Activated CD8-positive, alpha-beta T cell treated with anti-CD3 and anti-CD28 coated beads, Interleukin-2, amount 10 ng/mL, durations not matched to agents 7 days and 5 days (primary cell): ENCODE measurements around the gene BCL2L15. TPM values are rescaled to one million over a fixed set of nuclear protein-coding genes. Genes with fewer than 3 reads are reported as not detected.

Experiments
- ATAC-seq: fragments of 150-1000 bp; cut with Tn5 transposase; one replicate; pipeline ENCODE4 v1.10.0; 2021; ENCODE audit warnings: moderate library complexity
- CTCF ChIA-PET: fragments of 350-600 bp; sonication (Branson Sonifier 250); formaldehyde crosslinking; loops from one replicate; lab custom pipeline; 2021; ENCODE audit warnings: antibody characterized with exemption; lab: Charles Lee
- POLR2A ChIA-PET: fragments of 350-600 bp; sonication (Branson Sonifier 250); formaldehyde crosslinking; loops from one replicate; lab custom pipeline; 2021; ENCODE audit warnings: antibody characterized with exemption; lab: Charles Lee
- DNase-seq: peaks from one replicate; pipeline ENCODE4 v3.0.0-alpha.2; 2020
- H3K27ac Mint-ChIP-seq: one replicate; pipeline ENCODE4 v1.8.0; 2021; ENCODE audit warnings: mild to moderate bottlenecking, mixed read lengths
- H3K27me3 Mint-ChIP-seq: one replicate; pipeline ENCODE4 v1.8.0; 2021; ENCODE audit warnings: low read depth, mixed read lengths
- H3K36me3 Mint-ChIP-seq: one replicate; pipeline ENCODE4 v1.8.0; 2021; ENCODE audit warnings: low read depth, mixed read lengths
- H3K4me1 Mint-ChIP-seq: one replicate; pipeline ENCODE4 v1.8.0; 2021; ENCODE audit warnings: low read depth, mixed read lengths
- H3K4me3 Mint-ChIP-seq: one replicate; pipeline ENCODE4 v1.8.0; 2021; ENCODE audit warnings: mild to moderate bottlenecking, mixed read lengths
- H3K9me3 Mint-ChIP-seq: one replicate; pipeline ENCODE4 v1.8.0; 2022; ENCODE audit warnings: mixed read lengths; ENCODE audit not compliant: insufficient read depth
- total RNA-seq, 2 experiments: library from RNA; stranded (reverse); gene quantifications; one replicate each; pipeline ENCODE4 v1.2.3, GENCODE V29; 2021

The BCL2L15 gene
- total RNA-seq, 2 experiments from 2014 or later: 1.0 to 1.1 TPM

DNA sequence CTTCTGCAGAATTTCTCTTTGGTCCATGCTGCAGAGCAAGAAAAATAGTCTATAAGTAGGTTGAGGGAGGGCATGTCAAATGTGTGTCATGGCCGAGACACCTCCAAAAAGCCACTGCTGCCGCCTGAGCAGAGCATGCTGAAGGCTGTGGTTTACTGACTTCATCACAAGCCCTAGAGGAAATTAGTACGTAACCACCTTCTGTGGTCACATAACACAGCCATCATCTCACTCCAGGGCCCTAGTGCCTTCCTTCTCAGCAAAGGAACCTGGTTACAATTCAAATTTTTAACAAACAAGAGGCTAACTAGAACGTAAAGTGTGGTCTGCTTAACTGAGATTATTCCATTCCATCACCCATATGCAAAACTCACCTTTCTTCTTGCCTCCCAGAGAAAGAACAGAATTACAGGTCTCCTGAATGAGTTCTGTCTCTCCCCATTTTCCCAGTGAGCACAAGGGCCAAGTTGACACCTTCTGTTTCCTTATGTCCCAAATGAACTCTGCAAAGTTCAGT is 15.7 kb downstream of the BCL2L15 start, which contains the start of gene PTPN22:
Gene PTPN22 (minus strand): TSS at position 116 of the 517 bp plus-strand sequence.
- H3K4me1 Mint-ChIP-seq: peaks cover 75% of the 10 kb centered on the region
- DNase-seq: peak; percentile 91
- peak; percentile 87 for ATAC-seq
- ChIA-PET POLR2A (interaction anchor here (0.9 to 1.3 kb wide), 5 partner anchors 13 to 59 kb away, joined by 3 to 10 read pairs (median 7); partner anchors contain the start of genes AP4B1, HIPK1 and RSBN1), CTCF (interaction anchor here (0.9 to 1.2 kb wide), 3 partner anchors 9 to 59 kb away, joined by 4 to 9 read pairs (median 6); partner anchors contain the start of gene AP4B1)
- no peaks in the 10 kb centered on the region for H3K9me3 Mint-ChIP-seq
- peaks cover 33% of the 10 kb centered on the region for H3K36me3 Mint-ChIP-seq
- H3K27me3 Mint-ChIP-seq: no peaks in the 10 kb centered on the region
- H3K4me3 Mint-ChIP-seq: peak within 1 kb of the TSS; percentile 84
- peak within 1 kb of the TSS; percentile 99 for H3K27ac Mint-ChIP-seq

DNA sequence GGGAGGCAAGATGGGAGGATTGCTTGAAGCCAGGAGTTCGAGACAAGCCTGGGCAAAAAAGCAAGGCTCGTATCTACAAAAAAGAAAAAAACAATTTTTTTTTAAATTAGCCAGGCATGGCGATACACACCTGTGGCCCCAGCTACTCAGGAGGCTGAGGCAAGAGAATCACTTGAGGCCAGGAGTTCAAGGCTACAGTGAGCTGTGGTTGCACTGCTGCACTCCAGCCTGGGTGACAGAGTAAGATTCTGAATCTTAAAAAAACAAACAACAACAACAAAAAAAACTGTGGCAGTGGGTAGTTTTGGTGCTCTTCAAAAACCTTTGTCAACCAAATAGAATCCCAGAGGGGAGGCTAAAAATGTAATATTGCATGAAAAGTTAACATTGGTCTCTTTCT is 16.6 kb downstream of the BCL2L15 start:
- peaks cover 38% of the 10 kb centered on the region for H3K36me3 Mint-ChIP-seq
- no peaks in the 10 kb centered on the region for H3K9me3 Mint-ChIP-seq
- no peaks in the 10 kb centered on the region for H3K27me3 Mint-ChIP-seq
- H3K4me1 Mint-ChIP-seq: peaks cover 72% of the 10 kb centered on the region
- CTCF ChIA-PET: interaction anchor here (0.9 to 6.7 kb wide), 9 partner anchors 11 to 85 kb away, joined by 3 to 77 read pairs (median 8); partner anchors contain the start of genes AP4B1, DCLRE1B and HIPK1
- POLR2A ChIA-PET: interaction anchor here (1.0 to 3.3 kb wide), 7 partner anchors 9 to 60 kb away, joined by 4 to 43 read pairs (median 5); partner anchors contain the start of genes AP4B1, DCLRE1B and HIPK1
- DNase-seq: no peak
- no peak for ATAC-seq
- peak overlapping the region; percentile 99 for H3K27ac Mint-ChIP-seq
- H3K4me3 Mint-ChIP-seq: peak overlapping the region; percentile 84

DNA sequence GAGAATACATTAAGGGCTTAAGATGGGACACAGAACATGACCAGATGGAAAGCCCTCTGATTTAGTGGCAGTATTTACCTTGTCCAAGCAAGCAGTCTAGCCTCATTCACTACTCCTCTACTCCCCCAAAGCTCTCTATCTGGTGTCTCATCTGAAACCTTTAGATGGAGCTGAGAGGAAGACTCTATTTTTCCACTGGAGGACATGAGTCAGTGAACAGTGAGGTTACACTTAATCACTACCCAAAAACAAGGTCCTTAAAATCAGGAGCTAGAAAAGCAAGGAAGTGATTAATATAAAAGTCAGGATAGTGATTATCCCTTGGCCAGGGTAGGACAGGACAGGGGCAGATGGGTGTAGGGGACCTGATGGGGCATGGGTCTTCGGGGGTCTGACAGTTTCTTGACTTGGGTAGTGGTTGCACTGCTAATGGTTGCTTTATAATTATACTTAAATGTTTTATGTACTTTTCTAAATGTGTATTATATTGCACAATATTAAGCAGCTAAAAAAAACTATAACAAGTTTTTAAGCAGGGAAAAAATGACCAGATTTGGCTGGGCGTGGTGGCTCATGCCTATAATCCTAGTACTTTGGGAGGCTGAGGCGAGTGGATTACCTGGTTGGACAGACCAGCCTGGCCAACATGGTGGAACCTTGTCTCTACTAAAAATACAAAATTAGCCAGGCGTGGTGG is 18.8 kb downstream of the BCL2L15 start:
- DNase-seq: no peak
- CTCF ChIA-PET: interaction anchor here (0.8 to 6.7 kb wide), 13 partner anchors 8 to 84 kb away, joined by 3 to 77 read pairs (median 8); partner anchors contain the start of genes AP4B1, BCL2L15, DCLRE1B and HIPK1
- Mint-ChIP-seq H3K27me3 (no peaks in the 10 kb centered on the region), H3K36me3 (peaks cover 55% of the 10 kb centered on the region), H3K4me1 (peaks cover 67% of the 10 kb centered on the region), H3K9me3 (no peaks in the 10 kb centered on the region), H3K4me3 (peak overlapping the region; percentile 84), H3K27ac (peak overlapping the region; percentile 99)
- ATAC-seq: peak; percentile 14
- POLR2A ChIA-PET: interaction anchor here (0.6 to 3.3 kb wide), 7 partner anchors 11 to 61 kb away, joined by 3 to 43 read pairs (median 5); partner anchors contain the start of genes AP4B1, DCLRE1B and HIPK1

DNA sequence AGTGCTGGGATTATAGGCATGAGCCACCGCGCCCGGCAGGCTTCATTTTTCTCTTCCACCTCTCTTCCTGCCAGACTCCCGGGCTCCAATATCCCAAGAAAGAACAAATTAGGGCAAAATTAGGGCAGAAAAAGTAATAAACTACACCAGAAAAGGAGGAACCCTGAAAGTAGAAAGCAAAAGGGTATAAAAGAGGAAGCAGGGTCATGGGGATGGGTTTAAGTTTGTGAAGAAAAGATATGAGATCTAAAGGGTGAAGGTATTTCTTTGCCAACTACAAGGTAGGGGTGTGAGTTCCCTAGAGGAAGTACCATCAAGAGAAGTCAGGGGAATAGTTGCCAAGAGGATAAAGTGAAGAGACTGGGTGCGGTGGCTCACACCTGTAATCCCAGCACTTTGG is 25.7 kb downstream of the BCL2L15 start:
- no peak for ATAC-seq
- no peaks in the 10 kb centered on the region for H3K9me3 Mint-ChIP-seq
- DNase-seq: no peak
- ChIA-PET CTCF (interaction anchor here (2.8 to 5.0 kb wide), 2 partner anchors 11 to 26 kb away, joined by 11 to 17 read pairs; no protein-coding TSS in a partner anchor), POLR2A (no interaction called here)
- H3K36me3 Mint-ChIP-seq: peaks cover 66% of the 10 kb centered on the region
- no peak overlapping the region for H3K4me3 Mint-ChIP-seq
- H3K4me1 Mint-ChIP-seq: peaks cover 55% of the 10 kb centered on the region
- H3K27ac Mint-ChIP-seq: no peak overlapping the region
- H3K27me3 Mint-ChIP-seq: no peaks in the 10 kb centered on the region

DNA sequence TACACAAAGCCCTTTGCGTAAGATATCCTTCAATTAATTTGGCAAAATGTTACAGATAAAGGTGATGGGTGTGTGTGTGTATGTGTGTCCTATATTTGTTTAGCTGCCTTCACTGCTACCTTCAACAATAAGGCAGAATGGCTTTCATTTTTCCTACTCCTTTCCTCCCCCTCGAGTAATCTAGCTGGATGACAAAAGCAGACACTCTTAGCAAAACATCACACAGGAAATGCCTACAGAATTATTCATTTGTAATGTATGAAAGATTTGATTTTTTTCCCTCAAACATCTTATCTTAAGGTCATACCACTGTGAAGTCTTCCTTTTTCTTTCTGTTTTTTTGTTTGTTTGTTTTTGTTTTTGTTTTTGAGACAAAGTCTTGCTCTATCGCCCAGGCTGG is 26.5 kb downstream of the BCL2L15 start:
- no peak for DNase-seq
- Mint-ChIP-seq H3K4me3 (no peak overlapping the region), H3K36me3 (peaks cover 70% of the 10 kb centered on the region), H3K4me1 (peaks cover 52% of the 10 kb centered on the region), H3K27me3 (no peaks in the 10 kb centered on the region), H3K9me3 (no peaks in the 10 kb centered on the region), H3K27ac (peak overlapping the region; percentile 26)
- CTCF ChIA-PET: interaction anchor here (0.8 to 5.0 kb wide), 7 partner anchors 9 to 88 kb away, joined by 3 to 18 read pairs (median 9); partner anchors contain the start of gene AP4B1
- no peak for ATAC-seq
- POLR2A ChIA-PET: no interaction called here

DNA sequence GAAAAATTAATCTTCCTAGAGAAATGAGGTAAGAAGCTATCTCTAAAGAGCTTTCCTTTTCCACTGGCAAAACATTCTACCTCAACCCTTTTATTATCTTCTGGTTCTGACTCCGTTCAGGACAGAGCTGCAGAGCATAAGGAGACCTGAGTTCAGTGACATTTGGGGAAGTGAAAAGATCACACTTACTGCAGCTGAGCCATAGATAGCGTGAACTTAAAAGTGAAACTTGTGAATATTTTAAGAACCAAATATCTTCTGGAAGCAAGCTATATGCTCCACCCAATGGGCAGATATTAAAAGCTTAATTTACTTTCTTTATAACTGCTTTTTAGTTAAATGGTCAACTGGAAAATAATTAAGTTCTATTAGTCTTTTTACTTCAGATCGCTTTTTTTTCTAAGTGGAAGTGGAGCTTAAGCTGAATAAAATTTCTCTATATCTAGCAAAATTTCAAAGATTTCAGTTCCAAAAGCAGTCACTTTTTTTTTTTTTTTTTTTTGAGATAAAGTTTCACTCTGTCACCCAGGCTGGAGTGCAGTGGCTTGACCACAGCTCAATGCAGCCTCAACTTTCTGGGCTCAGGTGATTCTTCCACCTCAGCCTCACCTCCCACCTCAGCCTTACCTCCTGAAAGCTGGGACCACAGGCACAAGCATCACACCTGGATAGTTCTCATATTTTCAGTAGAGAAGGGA is 27.8 kb downstream of the BCL2L15 start:
- ATAC-seq (peak; percentile 45), DNase-seq (no peak)
- ChIA-PET POLR2A (interaction anchor here (1.5 kb wide), 2 partner anchors 11 to 70 kb away, joined by 4 to 7 read pairs; partner anchors contain the start of gene HIPK1), CTCF (interaction anchor here (0.8 to 5.0 kb wide), 11 partner anchors 9 to 104 kb away, joined by 3 to 18 read pairs (median 4); partner anchors contain the start of genes AP4B1, HIPK1 and PHTF1)
- Mint-ChIP-seq H3K27me3 (no peaks in the 10 kb centered on the region), H3K4me3 (no peak overlapping the region), H3K27ac (peak overlapping the region; percentile 53), H3K9me3 (no peaks in the 10 kb centered on the region), H3K4me1 (peaks cover 41% of the 10 kb centered on the region), H3K36me3 (peaks cover 69% of the 10 kb centered on the region)

DNA sequence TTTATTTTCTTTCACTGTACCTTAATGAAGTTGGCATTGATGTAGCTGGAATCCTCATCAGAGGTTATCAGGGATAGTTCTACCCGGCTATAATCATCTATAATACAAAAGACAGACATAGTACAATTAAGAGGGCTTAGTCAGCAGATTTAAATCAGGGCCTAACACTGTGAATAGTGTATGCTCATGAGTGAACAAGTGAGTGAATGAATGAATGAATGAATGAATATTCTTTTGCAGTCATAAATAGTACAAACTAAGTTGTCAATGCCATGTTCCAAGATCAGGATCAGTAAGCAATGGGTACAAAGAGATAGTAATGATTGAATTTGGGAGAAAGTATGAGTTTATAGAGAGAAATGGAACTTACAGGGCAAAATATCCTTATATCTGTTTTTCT is 28.4 kb downstream of the BCL2L15 start:
- no peak overlapping the region for H3K4me3 Mint-ChIP-seq
- H3K36me3 Mint-ChIP-seq: peaks cover 70% of the 10 kb centered on the region
- no peaks in the 10 kb centered on the region for H3K27me3 Mint-ChIP-seq
- ATAC-seq (no peak), DNase-seq (no peak)
- H3K9me3 Mint-ChIP-seq: no peaks in the 10 kb centered on the region
- peaks cover 43% of the 10 kb centered on the region for H3K4me1 Mint-ChIP-seq
- CTCF ChIA-PET: interaction anchor here (0.9 to 5.0 kb wide), 9 partner anchors 9 to 105 kb away, joined by 3 to 18 read pairs (median 6); partner anchors contain the start of genes AP4B1, HIPK1 and PHTF1
- POLR2A ChIA-PET: interaction anchor here (1.5 kb wide), 2 partner anchors 11 to 71 kb away, joined by 4 to 7 read pairs; partner anchors contain the start of gene HIPK1
- H3K27ac Mint-ChIP-seq: no peak overlapping the region

DNA sequence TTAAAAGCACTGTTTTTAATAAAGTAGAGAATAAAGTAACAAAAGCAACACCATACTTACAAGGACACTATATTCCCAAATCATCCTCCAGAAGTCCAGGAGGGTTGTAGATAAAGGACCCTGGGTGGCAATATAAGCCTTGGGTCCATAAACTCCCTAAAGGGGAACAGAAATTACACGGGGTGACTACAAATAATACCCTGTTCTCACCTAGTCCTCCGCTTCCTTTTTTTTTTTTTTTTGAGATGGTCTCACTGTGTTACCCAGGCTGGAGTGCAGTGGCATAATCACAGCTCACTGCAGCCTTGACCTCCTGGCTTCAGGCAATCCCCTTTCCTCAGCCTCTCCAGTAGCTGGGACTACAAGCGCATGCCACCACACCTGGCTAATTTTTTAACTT is 29.0 kb downstream of the BCL2L15 start:
- ChIA-PET POLR2A (no interaction called here), CTCF (no interaction called here)
- no peaks in the 10 kb centered on the region for H3K9me3 Mint-ChIP-seq
- no peaks in the 10 kb centered on the region for H3K27me3 Mint-ChIP-seq
- no peak overlapping the region for H3K27ac Mint-ChIP-seq
- no peak overlapping the region for H3K4me3 Mint-ChIP-seq
- DNase-seq (no peak), ATAC-seq (no peak)
- peaks cover 66% of the 10 kb centered on the region for H3K36me3 Mint-ChIP-seq
- H3K4me1 Mint-ChIP-seq: peaks cover 40% of the 10 kb centered on the region

DNA sequence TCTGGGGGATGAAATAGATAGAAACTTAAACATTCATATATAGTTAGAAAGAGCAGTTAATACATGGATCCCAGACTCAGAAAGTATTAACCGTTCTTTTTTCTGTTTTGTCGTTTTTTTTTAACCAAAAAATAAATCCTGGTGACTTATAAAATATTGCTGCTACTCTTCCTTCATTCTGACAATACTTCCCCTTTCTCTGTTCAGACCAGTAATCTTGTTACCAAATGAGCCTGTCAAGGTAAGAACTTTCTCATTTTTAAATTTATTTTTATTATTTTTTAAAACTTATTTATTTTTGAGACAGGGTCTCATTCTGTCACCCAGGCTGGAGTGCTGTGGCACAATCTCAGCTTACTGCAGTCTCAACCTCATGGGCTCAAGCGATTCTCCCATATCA is 29.6 kb downstream of the BCL2L15 start:
- H3K4me3 Mint-ChIP-seq: no peak overlapping the region
- H3K4me1 Mint-ChIP-seq: peaks cover 35% of the 10 kb centered on the region
- ATAC-seq (no peak), DNase-seq (no peak)
- no peak overlapping the region for H3K27ac Mint-ChIP-seq
- peaks cover 64% of the 10 kb centered on the region for H3K36me3 Mint-ChIP-seq
- ChIA-PET CTCF (no interaction called here), POLR2A (no interaction called here)
- H3K27me3 Mint-ChIP-seq: no peaks in the 10 kb centered on the region
- no peaks in the 10 kb centered on the region for H3K9me3 Mint-ChIP-seq

DNA sequence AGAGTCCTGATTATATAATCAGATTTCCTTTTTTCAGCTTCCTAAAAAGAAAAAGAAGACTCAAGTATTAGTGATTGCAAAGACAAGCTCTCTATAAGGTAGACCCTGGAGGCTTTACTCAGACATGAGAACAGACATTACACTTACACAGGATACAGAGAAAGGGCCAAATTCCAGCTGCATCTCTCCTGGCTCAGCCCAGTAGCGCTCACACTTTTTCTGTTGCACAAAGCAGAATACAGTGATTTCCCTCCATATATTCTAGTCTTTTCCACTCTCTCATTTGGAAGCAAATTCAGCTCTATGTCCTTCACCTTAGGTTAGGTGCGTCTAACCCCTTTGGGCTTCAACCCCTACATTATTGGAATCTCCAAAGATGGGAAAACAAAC is 31.0 kb downstream of the BCL2L15 start:
- Mint-ChIP-seq H3K27me3 (no peaks in the 10 kb centered on the region), H3K9me3 (no peaks in the 10 kb centered on the region), H3K4me1 (peaks cover 30% of the 10 kb centered on the region), H3K36me3 (peaks cover 67% of the 10 kb centered on the region), H3K27ac (no peak overlapping the region), H3K4me3 (no peak overlapping the region)
- ATAC-seq (no peak), DNase-seq (no peak)
- POLR2A ChIA-PET: interaction anchor here (0.7 to 1.3 kb wide), 3 partner anchors 13 to 84 kb away, joined by 3 to 4 read pairs (median 3); partner anchors contain the start of gene AP4B1
- CTCF ChIA-PET: interaction anchor here (1.0 to 2.1 kb wide), 5 partner anchors 13 to 784 kb away, joined by 4 to 8 read pairs (median 4); partner anchors contain the start of gene LRIG2
